Islet of Langerhans (tissue), 1 donor: Measurements from ENCODE around the gene TDRD6.
"Not testable (repeated sequence)": the region's sequence is repeated elsewhere in the genome, so short reads cannot be mapped to it uniquely, and the experiment has no call there.

Experiments
- FAIRE-seq: peaks from one replicate; lab custom pipeline; 2011; peaks lifted over from hg19 to GRCh38; lab: Jason Lieb, UNC

The TDRD6 gene

DNA sequence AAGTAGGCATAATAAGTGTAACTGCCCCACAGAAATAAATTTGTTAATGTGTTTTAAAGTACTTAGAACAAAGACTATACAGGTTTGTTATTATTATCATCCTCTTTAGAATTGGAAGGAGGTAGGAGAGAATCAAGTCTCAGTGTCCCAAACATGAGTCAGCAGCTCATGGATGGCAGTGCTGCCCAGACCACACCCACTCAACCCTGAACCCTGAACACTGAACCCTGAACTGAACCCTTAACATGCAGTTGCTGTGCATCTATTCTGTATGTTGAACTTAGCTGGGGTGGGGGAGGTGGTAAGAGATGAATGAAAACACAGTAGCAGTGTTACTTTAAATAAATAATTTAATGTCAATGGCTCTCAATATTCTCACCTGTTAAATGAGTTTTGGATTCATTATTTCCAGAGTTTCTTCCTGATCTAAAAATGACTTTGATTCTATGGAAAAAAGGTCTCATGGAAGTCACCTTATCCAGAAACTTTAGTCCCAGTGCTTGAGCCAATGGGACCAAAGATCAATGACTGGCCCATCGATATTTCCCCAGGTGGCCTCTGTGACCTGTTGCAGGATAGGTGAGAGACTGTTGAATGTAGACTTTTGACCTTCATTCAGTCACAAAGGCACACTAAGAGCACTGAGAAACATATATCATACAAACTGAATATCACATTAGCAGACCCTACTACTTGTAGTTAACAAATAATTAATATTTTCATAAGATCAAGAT is 55.9 kb downstream of the TDRD6 start:
- FAIRE-seq: no peak

DNA sequence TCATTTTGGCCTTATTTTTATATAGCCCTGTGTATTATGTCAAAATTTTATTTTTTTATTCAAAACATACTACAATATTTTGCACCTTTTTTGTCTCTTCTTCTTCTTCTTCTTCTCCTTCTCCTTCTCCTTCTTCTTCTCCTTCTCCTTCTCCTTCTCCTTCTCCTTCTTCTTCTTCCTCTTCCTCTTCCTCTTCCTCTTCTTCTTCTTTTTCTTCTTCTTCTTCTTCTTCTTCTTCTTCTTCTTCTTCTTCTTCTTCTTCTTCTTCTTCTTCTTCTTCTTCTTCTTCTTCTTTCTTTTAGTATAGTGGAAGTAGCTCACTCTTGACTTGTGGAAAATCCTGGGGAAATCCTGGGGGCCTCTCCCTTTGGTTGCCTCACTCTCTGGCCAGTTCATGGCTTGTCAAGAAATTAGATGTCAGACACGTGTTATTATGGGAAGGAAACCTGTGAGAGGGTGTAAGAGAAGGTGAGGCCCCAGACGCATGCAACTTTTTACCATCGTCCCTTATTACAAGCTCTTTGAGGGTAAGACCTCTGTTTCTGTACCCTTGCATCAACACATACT is 56.6 kb downstream of the TDRD6 start:
- not testable (repeated sequence) for FAIRE-seq

DNA sequence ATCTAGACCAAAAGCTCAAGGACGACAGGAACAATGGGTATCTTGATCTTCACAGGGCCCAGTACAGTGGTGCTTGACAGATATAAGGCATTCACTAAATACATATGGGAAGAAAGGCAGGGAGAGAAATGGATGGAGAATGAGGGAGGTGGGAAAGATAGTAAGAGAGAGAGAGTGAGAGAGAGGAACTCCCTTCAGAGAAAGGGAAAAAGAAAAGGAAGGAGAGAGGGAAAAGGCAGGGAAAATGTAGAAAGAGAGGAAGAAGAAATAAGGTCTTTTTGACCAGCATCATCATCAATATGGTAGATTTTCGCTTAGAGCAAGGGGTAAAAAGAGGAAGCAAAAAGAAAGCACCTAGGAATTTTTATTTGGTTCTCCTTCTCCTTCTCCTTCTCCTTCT is 58.3 kb downstream of the TDRD6 start:
- no peak for FAIRE-seq

DNA sequence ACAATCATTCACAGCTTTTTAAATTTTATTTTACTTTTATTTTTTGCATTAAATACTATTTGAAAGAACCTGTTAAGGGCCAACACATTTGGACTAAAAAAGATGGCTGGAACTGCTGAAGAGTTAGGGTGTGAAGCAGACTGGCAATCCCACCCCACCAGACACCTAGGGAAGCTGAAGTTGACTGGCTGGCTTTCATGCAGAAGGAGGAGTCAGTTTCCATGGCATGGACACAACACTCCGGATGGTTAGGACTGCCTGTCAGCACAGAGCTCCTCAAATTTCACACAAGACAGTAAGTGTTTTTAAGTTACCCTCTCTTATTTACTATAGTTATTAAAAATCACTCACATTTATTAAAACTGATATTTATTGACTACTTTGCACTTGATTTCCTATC is 59.0 kb downstream of the TDRD6 start, which contains the start of gene ANKRD66:
Gene ANKRD66, plus strand, starts transcription at position 238 of the 400 bp plus-strand sequence. CDS start 5,016 bp downstream, outside the sequence.
- no peak for FAIRE-seq

DNA sequence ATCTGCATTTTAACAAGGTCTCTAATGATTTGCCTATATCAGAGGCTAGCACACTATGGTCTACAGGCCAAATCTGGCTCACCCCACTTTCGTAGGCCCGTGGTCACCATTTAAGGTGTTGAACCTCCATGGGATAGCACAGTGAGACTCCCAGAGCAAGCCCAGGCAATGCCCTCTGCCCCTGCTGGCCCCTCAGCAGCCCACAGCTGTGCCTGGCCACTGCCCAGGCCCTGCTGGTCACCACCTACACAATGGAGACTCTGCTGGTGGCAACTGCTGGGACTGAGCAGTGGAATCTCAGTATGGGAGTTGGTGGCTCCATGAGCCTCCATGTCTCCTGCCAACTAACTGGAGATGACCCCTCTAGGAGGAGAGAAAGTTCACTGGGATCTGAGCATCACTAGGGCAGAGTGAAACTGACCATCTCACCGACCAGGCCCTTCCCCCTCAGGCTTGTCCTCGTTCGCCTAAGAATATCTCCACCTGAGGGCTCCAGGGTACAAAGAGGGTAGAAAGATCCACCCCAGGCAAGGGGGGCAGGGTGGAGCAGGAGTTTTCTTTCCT is 61.3 kb downstream of the TDRD6 start:
- no peak for FAIRE-seq

DNA sequence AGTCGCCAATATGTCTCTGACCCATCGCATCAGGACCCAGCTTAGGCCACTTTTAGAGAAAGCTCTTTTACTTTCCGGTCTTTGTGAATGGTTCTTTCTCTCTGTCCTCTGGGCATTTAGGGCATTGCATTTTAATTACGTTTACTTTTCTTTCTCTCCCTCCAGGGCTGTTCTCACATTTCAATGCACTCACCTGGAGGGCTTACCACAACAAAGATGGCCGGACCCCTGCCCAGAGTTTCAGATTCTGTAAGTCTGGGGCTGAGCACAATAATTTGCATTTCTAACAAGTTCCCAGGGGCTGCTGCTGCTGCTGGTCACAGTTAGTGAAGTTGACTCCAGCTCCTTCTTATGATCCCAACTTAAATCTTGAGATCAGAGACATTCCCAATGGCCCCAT is 62.0 kb downstream of the TDRD6 start:
- no peak for FAIRE-seq

DNA sequence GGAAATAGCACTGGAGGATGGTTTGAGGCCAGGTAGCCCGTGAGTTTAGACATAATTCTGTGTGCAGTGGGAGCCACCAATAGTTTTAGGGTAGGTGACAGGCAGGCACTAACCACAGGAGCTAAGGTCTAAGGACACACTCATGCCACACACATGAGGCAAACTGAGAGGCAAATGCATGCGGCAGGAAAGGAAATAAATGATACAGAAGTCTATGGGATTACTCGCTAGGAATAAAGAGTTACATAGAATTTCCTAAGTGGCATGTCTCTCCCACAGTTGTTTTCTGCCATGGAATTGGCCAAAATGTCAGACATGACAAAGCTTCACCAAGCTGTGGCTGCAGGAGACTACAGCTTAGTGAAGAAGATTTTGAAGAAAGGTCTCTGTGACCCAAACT is 64.0 kb downstream of the TDRD6 start:
- FAIRE-seq: no peak
